ENCODE results near the gene RAMP1. TPM values are rescaled to one million over a fixed set of nuclear protein-coding genes. Genes with fewer than 3 reads are reported as not detected.

RAMP1 gene
- total RNA-seq, 1 experiment from 2014 or later = 0.63 TPM

DNA sequence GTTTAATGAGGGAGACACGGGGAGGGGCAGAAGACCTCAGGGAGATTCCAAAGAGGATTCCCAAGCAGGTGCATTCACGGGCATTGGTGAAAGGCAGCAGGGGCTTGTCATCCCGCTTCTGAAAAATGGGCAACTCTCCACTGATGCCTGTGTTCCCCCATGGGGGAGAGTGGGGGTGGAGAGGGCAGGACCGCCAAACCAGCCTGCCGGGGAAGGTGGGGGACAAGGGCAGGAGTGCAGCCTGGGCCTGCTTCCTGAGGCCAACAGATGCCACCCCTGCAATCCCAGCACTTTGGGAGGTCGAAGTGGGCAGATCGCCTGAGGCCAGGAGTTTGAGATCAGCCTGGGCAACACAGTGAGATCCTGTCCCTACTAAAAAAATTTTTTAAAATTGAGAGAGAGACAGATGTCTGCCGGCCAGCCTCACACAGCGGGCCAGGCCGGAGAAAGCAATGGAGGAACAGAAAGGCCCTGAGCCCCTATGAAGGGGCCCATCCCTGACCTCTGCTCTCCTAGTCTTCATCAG lies 62.6 kb downstream of the RAMP1 start:
- Histone ChIP-seq H3K79me2 (ENCODE audit: insufficient read depth, low read length) (no peaks in the 10 kb centered on the region), H3K9ac (ENCODE audit: extremely low read depth, insufficient read length, low read length) (no peak overlapping the region), H2BK5ac (ENCODE audit: insufficient read length, low read length) (no peak overlapping the region), H4K8ac (replicated peaks; ENCODE audit: insufficient read length, low read depth, low read length) (no peak overlapping the region), H3K18ac (ENCODE audit: insufficient read length, low read depth, low read length) (no peak overlapping the region), H3T11ph (ENCODE audit: low read length) (no peak overlapping the region), H4K91ac (ENCODE audit: insufficient read length, low read depth, low read length) (no peak overlapping the region), H2AK5ac (ENCODE audit: insufficient read length, low read length) (no peak overlapping the region), H2BK15ac (ENCODE audit: low read depth, low read length) (no peak overlapping the region), H2AFZ (ENCODE audit: low read length) (no peak overlapping the region), H3K23ac (ENCODE audit: insufficient read length, low read depth, low read length) (no peak overlapping the region), H3K27me3 (ENCODE audit: insufficient read depth, low read length) (no peaks in the 10 kb centered on the region), H3K27ac (ENCODE audit: insufficient read length, low read depth, low read length) (no peak overlapping the region), H3K4me2 (ENCODE audit: insufficient read depth, insufficient read length, low read length) (no peak overlapping the region), H2BK20ac (ENCODE audit: low read depth, low read length, poor library complexity, severe bottlenecking) (no peak overlapping the region), H3K9me3 (ENCODE audit: control insufficient read depth, low read depth, low read length) (no peaks in the 10 kb centered on the region), H2BK120ac (ENCODE audit: low read depth, low read length, poor library complexity, severe bottlenecking) (no peak overlapping the region), H2BK12ac (ENCODE audit: insufficient read length, low read depth, low read length) (no peak overlapping the region), H4K20me1 (ENCODE audit: control insufficient read depth, insufficient read depth, insufficient read length) (no peaks in the 10 kb centered on the region), H3K4ac (ENCODE audit: low read depth, low read length) (no peak overlapping the region), H3K79me1 (ENCODE audit: insufficient read depth, low read depth, low read length, poor library complexity, severe bottlenecking) (no peaks in the 10 kb centered on the region), H3K14ac (ENCODE audit: insufficient read depth, low read length) (no peak overlapping the region), H3K4me1 (ENCODE audit: insufficient read depth, low read length) (no peaks in the 10 kb centered on the region), H3K56ac (ENCODE audit: insufficient read length, low read depth, low read length) (no peak overlapping the region), H4K5ac (ENCODE audit: insufficient read length, low read depth, low read length) (no peak overlapping the region), H3K23me2 (ENCODE audit: insufficient read length, low read depth, low read length, poor library complexity, severe bottlenecking) (no peaks in the 10 kb centered on the region)
- TF ChIP-seq, protein P1, sequence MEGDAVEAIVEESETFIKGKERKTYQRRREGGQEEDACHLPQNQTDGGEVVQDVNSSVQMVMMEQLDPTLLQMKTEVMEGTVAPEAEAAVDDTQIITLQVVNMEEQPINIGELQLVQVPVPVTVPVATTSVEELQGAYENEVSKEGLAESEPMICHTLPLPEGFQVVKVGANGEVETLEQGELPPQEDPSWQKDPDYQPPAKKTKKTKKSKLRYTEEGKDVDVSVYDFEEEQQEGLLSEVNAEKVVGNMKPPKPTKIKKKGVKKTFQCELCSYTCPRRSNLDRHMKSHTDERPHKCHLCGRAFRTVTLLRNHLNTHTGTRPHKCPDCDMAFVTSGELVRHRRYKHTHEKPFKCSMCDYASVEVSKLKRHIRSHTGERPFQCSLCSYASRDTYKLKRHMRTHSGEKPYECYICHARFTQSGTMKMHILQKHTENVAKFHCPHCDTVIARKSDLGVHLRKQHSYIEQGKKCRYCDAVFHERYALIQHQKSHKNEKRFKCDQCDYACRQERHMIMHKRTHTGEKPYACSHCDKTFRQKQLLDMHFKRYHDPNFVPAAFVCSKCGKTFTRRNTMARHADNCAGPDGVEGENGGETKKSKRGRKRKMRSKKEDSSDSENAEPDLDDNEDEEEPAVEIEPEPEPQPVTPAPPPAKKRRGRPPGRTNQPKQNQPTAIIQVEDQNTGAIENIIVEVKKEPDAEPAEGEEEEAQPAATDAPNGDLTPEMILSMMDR (conservative IDR thresholded peaks at IDR 0.05) = no peak
- no peaks in the 10 kb centered on the region for H3K36me3 Mint-ChIP-seq (ENCODE audit: insufficient read depth in 1 of 3, low read depth in 3 of 3)
- no peaks in the 10 kb centered on the region for H3K9me3 Mint-ChIP-seq
- peaks cover 4 to 9% of the 10 kb centered on the region in 2 experiments for H3K4me1 Mint-ChIP-seq
- peaks cover 27% of the 10 kb centered on the region for H3K27me3 Mint-ChIP-seq (ENCODE audit: low read depth)
- H3K4me3 Mint-ChIP-seq = no peak overlapping the region
- DNase-seq = no peak
- no peak overlapping the region for H3K27ac Mint-ChIP-seq
- no CpG with 5 or more reads among the region's 10 CpGs for WGBS (ENCODE audit: extremely low coverage, insufficient read length, low lambda C conversion rate)

Data from H9 (cell line).